ENCODE measurements around the gene PTGER2. TPM values are rescaled to one million over a fixed set of nuclear protein-coding genes. Genes with fewer than 3 reads are reported as not detected.

The PTGER2 gene
- polyA plus RNA-seq, 1 experiment: 70.7 TPM

GRCh38 chr14:52363961-52364360 lies 49.8 kb downstream of the PTGER2 start:
- TF ChIP-seq CTCF (IDR thresholded peaks at IDR 0.05; ENCODE audit: low read depth, low read length): no peak
- no peaks in the 10 kb centered on the region for H3K27me3 ChIP-seq (ENCODE audit: control insufficient read depth, insufficient read depth, low read length)
- ChIA-PET POLR2A (no interaction called here), CTCF (interaction anchor here (0.6 to 1.2 kb wide), 2 partner anchors 28 to 34 kb away, joined by 4 read pairs; no protein-coding TSS in a partner anchor)
- no peak overlapping the region for H3K27ac ChIP-seq (ENCODE audit: low read depth, low read length)
- no peaks in the 10 kb centered on the region for H3K9me3 ChIP-seq (ENCODE audit: control insufficient read depth, insufficient read depth, low read length)
- DNase-seq (ENCODE audit: low read depth, low spot score): no peak
- H3K4me3 ChIP-seq (ENCODE audit: low read depth, low read length): no peak overlapping the region

- H3K27me3 ChIP-seq (ENCODE audit: control insufficient read depth, insufficient read depth, low read length): no peaks in the 10 kb centered on the region
- POLR2A ChIA-PET: no interaction called here
- H3K4me3 ChIP-seq (ENCODE audit: low read depth, low read length): no peak overlapping the region
- CTCF ChIA-PET: interaction anchor here (1.4 kb wide), 1 partner anchor 8 kb away, joined by 3 read pairs; no protein-coding TSS in a partner anchor
- no peak overlapping the region for H3K27ac ChIP-seq (ENCODE audit: low read depth, low read length)
- no peaks in the 10 kb centered on the region for H3K9me3 ChIP-seq (ENCODE audit: control insufficient read depth, insufficient read depth, low read length)
- DNase-seq (ENCODE audit: low read depth, low spot score): no peak
- TF ChIP-seq CTCF (IDR thresholded peaks at IDR 0.05; ENCODE audit: low read depth, low read length): no peak
Measured at GRCh38 chr14:52365071-52365470, 51.0 kb downstream of the PTGER2 start.

- Histone ChIP-seq H3K27me3 (ENCODE audit: control insufficient read depth, insufficient read depth, low read length) (no peaks in the 10 kb centered on the region), H3K4me3 (ENCODE audit: low read depth, low read length) (no peak overlapping the region), H3K27ac (ENCODE audit: low read depth, low read length) (no peak overlapping the region), H3K9me3 (ENCODE audit: control insufficient read depth, insufficient read depth, low read length) (no peaks in the 10 kb centered on the region)
- no peak for DNase-seq (ENCODE audit: low read depth, low spot score)
- no peak for TF ChIP-seq CTCF (IDR thresholded peaks at IDR 0.05; ENCODE audit: low read depth, low read length)
- POLR2A ChIA-PET: no interaction called here
- CTCF ChIA-PET: no interaction called here
Measured at GRCh38 chr14:52366796-52367315, 52.7 kb downstream of the PTGER2 start.

- Histone ChIP-seq H3K4me3 (ENCODE audit: low read depth, low read length) (no peak overlapping the region), H3K27me3 (ENCODE audit: control insufficient read depth, insufficient read depth, low read length) (no peaks in the 10 kb centered on the region), H3K27ac (ENCODE audit: low read depth, low read length) (no peak overlapping the region), H3K9me3 (ENCODE audit: control insufficient read depth, insufficient read depth, low read length) (no peaks in the 10 kb centered on the region)
- ChIA-PET CTCF (no interaction called here), POLR2A (no interaction called here)
- TF ChIP-seq CTCF (IDR thresholded peaks at IDR 0.05; ENCODE audit: low read depth, low read length): no peak
- DNase-seq (ENCODE audit: low read depth, low spot score): no peak
Measured at GRCh38 chr14:52369305-52369801, 55.2 kb downstream of the PTGER2 start.

- POLR2A ChIA-PET: interaction anchor here (0.6 kb wide), 1 partner anchor 41 kb away, joined by 4 read pairs; no protein-coding TSS in a partner anchor
- no peak overlapping the region for H3K27ac ChIP-seq (ENCODE audit: low read depth, low read length)
- no peaks in the 10 kb centered on the region for H3K9me3 ChIP-seq (ENCODE audit: control insufficient read depth, insufficient read depth, low read length)
- H3K4me3 ChIP-seq (ENCODE audit: low read depth, low read length): no peak overlapping the region
- CTCF ChIA-PET: no interaction called here
- no peak for TF ChIP-seq CTCF (IDR thresholded peaks at IDR 0.05; ENCODE audit: low read depth, low read length)
- H3K27me3 ChIP-seq (ENCODE audit: control insufficient read depth, insufficient read depth, low read length): no peaks in the 10 kb centered on the region
- DNase-seq (ENCODE audit: low read depth, low spot score): no peak
Measured at GRCh38 chr14:52370406-52370935, 56.4 kb downstream of the PTGER2 start.
